Measurements from ENCODE around the gene PAXIP1. TPM values are rescaled to one million over a fixed set of nuclear protein-coding genes. Genes with fewer than 3 reads are reported as not detected.

Gene PAXIP1
- total RNA-seq, 4 donors from 2014 or later = 9.0 to 10.3 (median 9.8) TPM

DNA sequence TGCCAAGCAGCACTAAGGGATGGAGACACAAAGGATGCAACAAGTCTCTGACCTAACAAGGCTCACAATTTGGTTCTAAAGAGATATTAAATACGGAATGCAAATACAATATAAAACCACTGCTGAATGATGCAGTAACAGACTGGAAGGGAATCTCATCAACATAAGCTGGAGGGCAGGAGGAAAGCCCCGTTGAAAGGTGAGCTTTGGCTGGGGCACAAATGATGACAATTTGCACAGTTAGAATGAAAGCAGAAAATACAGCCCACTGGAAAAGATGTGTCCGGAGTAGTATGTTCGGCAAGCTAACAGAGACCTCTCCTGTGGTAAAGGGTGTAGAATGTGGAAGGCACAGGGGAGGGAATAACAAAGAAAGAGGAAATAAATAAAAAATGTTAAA lies 26.1 kb downstream of the PAXIP1 start:
- WGBS, 2 donors = 96 to 98% methylated on average over 4 of the region's 4 CpGs
- Histone ChIP-seq H3K4me1 (no peaks in the 10 kb centered on the region), H3K27ac (no peak overlapping the region), H3K27me3 (no peaks in the 10 kb centered on the region), H3K36me3 (peaks cover 0 to 41% (median 3%) of the 10 kb centered on the region in 3 donors), H3K4me3 (no peak overlapping the region), H3K9me3 (no peaks in the 10 kb centered on the region)
- no peak for TF ChIP-seq EP300 (IDR thresholded peaks at IDR 0.05)
- TF ChIP-seq, protein P1, sequence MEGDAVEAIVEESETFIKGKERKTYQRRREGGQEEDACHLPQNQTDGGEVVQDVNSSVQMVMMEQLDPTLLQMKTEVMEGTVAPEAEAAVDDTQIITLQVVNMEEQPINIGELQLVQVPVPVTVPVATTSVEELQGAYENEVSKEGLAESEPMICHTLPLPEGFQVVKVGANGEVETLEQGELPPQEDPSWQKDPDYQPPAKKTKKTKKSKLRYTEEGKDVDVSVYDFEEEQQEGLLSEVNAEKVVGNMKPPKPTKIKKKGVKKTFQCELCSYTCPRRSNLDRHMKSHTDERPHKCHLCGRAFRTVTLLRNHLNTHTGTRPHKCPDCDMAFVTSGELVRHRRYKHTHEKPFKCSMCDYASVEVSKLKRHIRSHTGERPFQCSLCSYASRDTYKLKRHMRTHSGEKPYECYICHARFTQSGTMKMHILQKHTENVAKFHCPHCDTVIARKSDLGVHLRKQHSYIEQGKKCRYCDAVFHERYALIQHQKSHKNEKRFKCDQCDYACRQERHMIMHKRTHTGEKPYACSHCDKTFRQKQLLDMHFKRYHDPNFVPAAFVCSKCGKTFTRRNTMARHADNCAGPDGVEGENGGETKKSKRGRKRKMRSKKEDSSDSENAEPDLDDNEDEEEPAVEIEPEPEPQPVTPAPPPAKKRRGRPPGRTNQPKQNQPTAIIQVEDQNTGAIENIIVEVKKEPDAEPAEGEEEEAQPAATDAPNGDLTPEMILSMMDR (IDR thresholded peaks at IDR 0.05) = no peak
- DNase-seq (ENCODE audit: low spot score in 2 of 2) = no peak

DNA sequence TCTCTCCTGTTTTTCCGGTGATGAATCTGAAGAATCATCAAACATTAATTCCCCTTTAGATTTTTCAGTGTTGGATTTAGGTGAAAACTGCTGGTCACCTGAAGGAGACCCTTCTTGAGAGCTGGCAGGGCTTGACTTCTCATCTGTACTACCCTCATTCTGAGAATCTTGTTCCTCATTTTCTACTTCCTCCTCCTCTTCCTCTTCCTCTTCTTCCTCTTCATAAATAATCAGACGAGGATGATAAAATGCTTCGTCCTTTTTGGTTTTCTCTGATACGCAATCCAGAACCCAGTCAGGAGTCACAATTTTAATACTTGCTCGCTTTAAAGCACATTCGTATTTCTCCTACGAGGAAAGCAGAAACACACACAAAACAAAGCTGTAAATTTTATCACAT lies 26.9 kb downstream of the PAXIP1 start:
- Histone ChIP-seq H3K27ac (no peak overlapping the region), H3K27me3 (no peaks in the 10 kb centered on the region)
- WGBS, 2 donors = 82 to 89% methylated on average over 7 of the region's 7 CpGs

DNA sequence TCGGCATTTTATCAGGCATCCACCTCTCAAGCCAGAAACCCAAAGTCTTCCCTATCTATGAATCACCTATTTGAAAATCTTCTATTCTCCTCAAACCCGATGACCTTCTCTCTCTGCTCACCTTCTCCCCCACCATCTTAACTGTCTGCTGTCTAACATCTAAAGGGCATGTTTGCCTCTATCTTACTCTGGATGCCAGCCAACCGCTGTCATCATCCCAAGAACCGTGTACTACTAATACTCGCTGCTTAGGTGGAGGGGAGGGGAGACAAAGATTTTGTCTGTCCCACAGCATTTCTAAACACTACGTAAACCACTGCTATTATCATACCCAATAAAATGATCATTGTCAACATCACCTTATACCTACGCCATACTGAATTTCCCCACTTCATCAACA lies 29.5 kb downstream of the PAXIP1 start:
- WGBS, 2 donors = 90 to 91% methylated on average over 7 of the region's 7 CpGs
- DNase-seq (ENCODE audit: low spot score in 2 of 2) = no peak
- H3K27ac ChIP-seq = no peak overlapping the region
- H3K4me1 ChIP-seq = no peaks in the 10 kb centered on the region
- no peak overlapping the region for H3K4me3 ChIP-seq
- H3K27me3 ChIP-seq = no peaks in the 10 kb centered on the region
- no peaks in the 10 kb centered on the region for H3K9me3 ChIP-seq
- no peak for TF ChIP-seq EP300 (IDR thresholded peaks at IDR 0.05)
- TF ChIP-seq POLR2A (IDR thresholded peaks at IDR 0.05) = no peak
- TF ChIP-seq, protein P1 (IDR thresholded peaks at IDR 0.05) = no peak
- peaks cover 2 to 55% (median 3%) of the 10 kb centered on the region in 3 donors for H3K36me3 ChIP-seq

More for the DNA sequence above, 26.9 kb downstream of the PAXIP1 start:
- Histone ChIP-seq H3K4me3 (no peak overlapping the region), H3K36me3 (peaks cover 0 to 44% (median 3%) of the 10 kb centered on the region in 3 donors), H3K9me3 (no peaks in the 10 kb centered on the region), H3K4me1 (no peaks in the 10 kb centered on the region)
- TF ChIP-seq POLR2A (IDR thresholded peaks at IDR 0.05) (no peak), EP300 (IDR thresholded peaks at IDR 0.05) (no peak)
- TF ChIP-seq, protein P1 (IDR thresholded peaks at IDR 0.05) = no peak
- no peak for DNase-seq (ENCODE audit: low spot score in 2 of 2)

DNA sequence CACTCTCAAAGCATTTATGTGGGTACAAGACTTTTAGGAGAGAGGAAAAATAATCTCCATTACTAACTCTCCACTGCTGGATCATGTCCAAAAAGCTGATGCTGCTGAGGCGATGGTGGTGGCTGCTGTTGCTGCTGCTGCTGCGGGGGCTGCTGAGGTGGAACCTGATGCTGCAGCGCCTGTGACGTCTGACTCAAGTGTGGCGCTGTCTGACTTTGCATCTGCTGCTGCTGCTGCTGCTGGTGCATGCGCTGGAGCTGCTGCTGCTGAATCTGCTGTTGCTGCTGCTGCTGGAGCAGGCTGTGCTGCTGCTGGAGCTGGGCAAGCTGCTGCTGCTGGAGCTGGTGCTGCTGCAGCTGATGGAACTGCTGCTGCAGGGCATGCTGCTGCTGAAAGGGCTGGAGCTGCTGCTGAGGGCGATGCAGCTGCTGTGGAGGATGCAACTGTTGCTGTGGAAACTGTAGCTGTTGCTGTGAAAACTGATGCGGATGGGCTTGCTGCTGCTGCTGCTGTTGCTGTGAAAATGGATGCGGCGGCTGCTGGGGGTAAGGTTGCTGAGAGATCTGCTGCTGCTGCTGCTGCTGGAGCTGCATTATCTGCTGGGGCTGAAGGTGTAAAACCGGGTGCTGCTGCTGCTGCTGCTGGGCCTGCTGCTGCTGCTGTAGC lies 34.5 kb downstream of the PAXIP1 start:
- Histone ChIP-seq H3K27ac (no peak overlapping the region), H3K27me3 (no peaks in the 10 kb centered on the region), H3K4me1 (no peaks in the 10 kb centered on the region), H3K4me3 (no peak overlapping the region), H3K36me3 (peaks cover 0 to 85% (median 4%) of the 10 kb centered on the region in 3 donors), H3K9me3 (no peaks in the 10 kb centered on the region)
- TF ChIP-seq POLR2A (IDR thresholded peaks at IDR 0.05) = no peak
- TF ChIP-seq, protein P1 (IDR thresholded peaks at IDR 0.05) = no peak
- TF ChIP-seq EP300 (IDR thresholded peaks at IDR 0.05) = no peak
- WGBS, 2 donors = 74 to 84% methylated on average over 7 to 11 of the region's 11 CpGs
- no peak for DNase-seq (ENCODE audit: low spot score in 2 of 2)

DNA sequence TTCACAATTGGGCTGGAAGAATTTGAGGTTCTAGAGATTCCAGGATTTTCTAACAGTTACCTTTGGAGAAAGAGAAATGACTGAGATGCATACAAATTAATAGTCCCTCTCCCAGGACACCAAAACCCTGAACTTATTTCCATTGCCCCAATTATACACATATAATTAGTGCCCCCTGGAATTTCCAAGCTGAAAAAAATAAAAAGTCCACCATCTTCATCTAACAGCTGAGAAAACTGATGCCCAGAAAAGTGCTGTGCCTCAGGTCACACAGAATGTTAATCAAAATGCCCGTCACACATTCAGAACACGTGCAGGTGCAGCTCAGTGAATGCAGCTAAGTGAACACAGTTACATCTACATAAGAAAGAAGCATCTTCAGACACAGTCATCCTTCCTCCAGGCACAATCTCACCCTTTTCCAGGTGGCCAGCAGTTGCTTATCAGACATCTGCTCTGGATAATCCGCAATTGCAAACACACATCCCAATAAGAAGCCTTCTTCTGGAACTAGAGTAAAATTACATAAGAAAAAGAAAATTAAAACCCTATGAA lies 35.4 kb downstream of the PAXIP1 start:
- 92 to 97% methylated on average over 3 of the region's 3 CpGs for WGBS, 2 donors
- H3K9me3 ChIP-seq = no peaks in the 10 kb centered on the region
- peaks cover 0 to 85% (median 4%) of the 10 kb centered on the region in 3 donors for H3K36me3 ChIP-seq
- H3K4me3 ChIP-seq = no peak overlapping the region
- no peak overlapping the region for H3K27ac ChIP-seq
- DNase-seq (ENCODE audit: low spot score in 2 of 2) = no peak
- H3K4me1 ChIP-seq = no peaks in the 10 kb centered on the region
- TF ChIP-seq, protein P1 (IDR thresholded peaks at IDR 0.05) = no peak
- TF ChIP-seq EP300 (IDR thresholded peaks at IDR 0.05) = no peak
- no peak for TF ChIP-seq POLR2A (IDR thresholded peaks at IDR 0.05)
- H3K27me3 ChIP-seq = no peaks in the 10 kb centered on the region

Measured in tibial nerve (tissue), 4 donors.